ENCODE data around the gene TEX261.

TEX261 gene

GRCh38 chr2:70979180-70979488, 15.5 kb downstream of the TEX261 start:
- no peaks in the 10 kb centered on the region for H3K27me3 ChIP-seq
- TF ChIP-seq CTCF (IDR thresholded peaks at IDR 0.05; ENCODE audit: low read depth, low read length), result no peak
- no peaks in the 10 kb centered on the region for H3K4me1 ChIP-seq
- H3K4me3 ChIP-seq (ENCODE audit: low read depth, low read length), result no peak overlapping the region
- no peak for DNase-seq
- no peaks in the 10 kb centered on the region for H3K36me3 ChIP-seq
- H3K9me3 ChIP-seq, result no peaks in the 10 kb centered on the region

GRCh38 chr2:70978341-70979179, 16.1 kb downstream of the TEX261 start, which contains the start of gene ANKRD53:
ANKRD53 (plus strand) TSS chr2:70978630; CDS start chr2:70978646, 16 bp downstream.
- DNase-seq, result no peak
- no peaks in the 10 kb centered on the region for H3K27me3 ChIP-seq

GRCh38 chr2:70977605-70978205, 17.0 kb downstream of the TEX261 start:
- Histone ChIP-seq H3K9me3 (no peaks in the 10 kb centered on the region), H3K27me3 (no peaks in the 10 kb centered on the region), H3K4me3 (ENCODE audit: low read depth, low read length) (peak overlapping the region; percentile 67), H3K36me3 (no peaks in the 10 kb centered on the region), H3K4me1 (no peaks in the 10 kb centered on the region)
- DNase-seq, result no peak
- TF ChIP-seq CTCF (IDR thresholded peaks at IDR 0.05; ENCODE audit: low read depth, low read length), result no peak

More at GRCh38 chr2:70978341-70979179, 16.1 kb downstream of the TEX261 start, which contains the start of gene ANKRD53:
- no peaks in the 10 kb centered on the region for H3K36me3 ChIP-seq
- TF ChIP-seq CTCF (IDR thresholded peaks at IDR 0.05; ENCODE audit: low read depth, low read length), result no peak
- H3K4me3 ChIP-seq (ENCODE audit: low read depth, low read length), result peak within 1 kb of the TSS; percentile 67
- H3K9me3 ChIP-seq, result no peaks in the 10 kb centered on the region
- H3K4me1 ChIP-seq, result no peaks in the 10 kb centered on the region

- Histone ChIP-seq H3K27me3 (no peaks in the 10 kb centered on the region), H3K36me3 (no peaks in the 10 kb centered on the region), H3K9me3 (no peaks in the 10 kb centered on the region), H3K4me1 (no peaks in the 10 kb centered on the region), H3K4me3 (ENCODE audit: low read depth, low read length) (no peak overlapping the region)
- TF ChIP-seq CTCF (IDR thresholded peaks at IDR 0.05; ENCODE audit: low read depth, low read length), result no peak
- DNase-seq, result no peak
Observed at GRCh38 chr2:70975237-70975636, 19.4 kb downstream of the TEX261 start.

GRCh38 chr2:70974592-70974991, 20.1 kb downstream of the TEX261 start:
- Histone ChIP-seq H3K4me1 (no peaks in the 10 kb centered on the region), H3K9me3 (no peaks in the 10 kb centered on the region), H3K27me3 (no peaks in the 10 kb centered on the region), H3K36me3 (no peaks in the 10 kb centered on the region), H3K4me3 (ENCODE audit: low read depth, low read length) (no peak overlapping the region)
- no peak for DNase-seq
- TF ChIP-seq CTCF (IDR thresholded peaks at IDR 0.05; ENCODE audit: low read depth, low read length), result no peak

GRCh38 chr2:70967189-70967588, 27.5 kb downstream of the TEX261 start:
- no peaks in the 10 kb centered on the region for H3K27me3 ChIP-seq
- no peaks in the 10 kb centered on the region for H3K9me3 ChIP-seq
- H3K4me1 ChIP-seq, result no peaks in the 10 kb centered on the region
- DNase-seq, result no peak
- TF ChIP-seq CTCF (IDR thresholded peaks at IDR 0.05; ENCODE audit: low read depth, low read length), result no peak
- no peak overlapping the region for H3K4me3 ChIP-seq (ENCODE audit: low read depth, low read length)
- H3K36me3 ChIP-seq, result no peaks in the 10 kb centered on the region
